Activated T-cell treated with anti-CD3 and anti-CD28 coated beads, Interleukin-2, amount 50 U/mL, for 48 hours (primary cell): ENCODE results near the gene BRD9.
"Not testable (repeated sequence)": the region's sequence is repeated elsewhere in the genome, so short reads cannot be mapped to it uniquely, and the experiment has no call there.

Source experiments
- DNase-seq, 2 experiments: peaks; one replicate each; pipeline ENCODE4 v3.0.0-alpha.2; 2020

BRD9 gene

GRCh38 chr5:892394-893136, at the start of gene BRD9, which contains the start of gene TRIP13:
TSS of gene BRD9 (minus strand) at chr5:892801. CDS start at chr5:892657, 144 bp downstream.
TSS of gene TRIP13 (plus strand) at chr5:892884. CDS start at chr5:892999, 115 bp downstream.
- DNase-seq, result peak; percentile 86 to 91

GRCh38 chr5:940741-941140, 48.1 kb upstream of the BRD9 start:
- not testable (repeated sequence) for DNase-seq

GRCh38 chr5:939368-939767, 46.8 kb upstream of the BRD9 start:
- DNase-seq, result no peak

GRCh38 chr5:937151-937924, 44.7 kb upstream of the BRD9 start:
- no peak for DNase-seq

- no peak for DNase-seq
These were observed 43.8 kb upstream of the BRD9 start for GRCh38 chr5:936149-937144.

- DNase-seq, result no peak
These were observed 43.0 kb upstream of the BRD9 start for GRCh38 chr5:935510-936084.

GRCh38 chr5:934381-934967, 41.9 kb upstream of the BRD9 start:
- not testable (repeated sequence) for DNase-seq

GRCh38 chr5:933951-934350, 41.4 kb upstream of the BRD9 start:
- DNase-seq, result not testable (repeated sequence)

- DNase-seq, result no peak
These were observed 40.8 kb upstream of the BRD9 start for GRCh38 chr5:933251-933861.

- no peak for DNase-seq
These were observed 40.1 kb upstream of the BRD9 start for GRCh38 chr5:932628-933250.

GRCh38 chr5:932151-932627, 39.6 kb upstream of the BRD9 start:
- no peak for DNase-seq

- no peak for DNase-seq
These were observed 39.1 kb upstream of the BRD9 start for GRCh38 chr5:931570-932145.

GRCh38 chr5:930866-931265, 38.3 kb upstream of the BRD9 start:
- no peak for DNase-seq

- no peak for DNase-seq
These were observed 37.0 kb upstream of the BRD9 start for GRCh38 chr5:929596-929995.

GRCh38 chr5:929182-929581, 36.6 kb upstream of the BRD9 start:
- DNase-seq, result not testable (repeated sequence)

- DNase-seq, result peak in 1 of 2 experiments; percentile 7
These were observed 34.8 kb upstream of the BRD9 start for GRCh38 chr5:927172-928015.

GRCh38 chr5:926417-927171, 34.0 kb upstream of the BRD9 start:
- DNase-seq, result peak; percentile 44 to 58

GRCh38 chr5:923281-923873, 30.8 kb upstream of the BRD9 start:
- DNase-seq, result peak; percentile 83 to 86
